ENCODE results near the gene TRMT5. TPM values are rescaled to one million over a fixed set of nuclear protein-coding genes. Genes with fewer than 3 reads are reported as not detected.

The TRMT5 gene
- polyA plus RNA-seq, 4 donors: 19.2 to 29.7 (median 24.1) TPM

DNA sequence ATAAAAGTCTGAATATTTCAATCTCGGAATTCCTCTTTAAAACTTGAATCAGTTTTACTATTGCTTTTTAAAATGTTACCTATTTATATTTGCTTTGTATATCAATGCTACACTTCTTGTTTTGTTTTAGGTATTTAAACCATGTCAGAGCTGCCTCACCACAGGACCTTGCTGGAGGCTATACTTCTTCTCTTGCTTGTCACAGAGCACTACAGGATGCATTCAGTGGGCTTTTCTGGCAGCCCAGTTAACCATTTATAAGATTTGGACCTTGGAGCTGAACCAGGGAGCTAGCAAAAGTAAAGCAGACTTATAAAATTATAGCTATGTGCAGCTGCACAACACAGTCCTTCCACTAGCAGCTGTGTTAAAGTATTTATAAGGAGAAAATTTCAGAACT is 12.8 kb downstream of the TRMT5 start:
- DNase-seq (ENCODE audit: low read depth in 4 of 4, low spot score in 3 of 4): no peak

GRCh38 chr14:60965402-60965801 is 15.5 kb downstream of the TRMT5 start:
- no peak for DNase-seq (ENCODE audit: low read depth in 4 of 4, low spot score in 3 of 4)

- no peak for DNase-seq (ENCODE audit: low read depth in 4 of 4, low spot score in 3 of 4)
Measured at GRCh38 chr14:60964904-60965303, 16.0 kb downstream of the TRMT5 start.

DNA sequence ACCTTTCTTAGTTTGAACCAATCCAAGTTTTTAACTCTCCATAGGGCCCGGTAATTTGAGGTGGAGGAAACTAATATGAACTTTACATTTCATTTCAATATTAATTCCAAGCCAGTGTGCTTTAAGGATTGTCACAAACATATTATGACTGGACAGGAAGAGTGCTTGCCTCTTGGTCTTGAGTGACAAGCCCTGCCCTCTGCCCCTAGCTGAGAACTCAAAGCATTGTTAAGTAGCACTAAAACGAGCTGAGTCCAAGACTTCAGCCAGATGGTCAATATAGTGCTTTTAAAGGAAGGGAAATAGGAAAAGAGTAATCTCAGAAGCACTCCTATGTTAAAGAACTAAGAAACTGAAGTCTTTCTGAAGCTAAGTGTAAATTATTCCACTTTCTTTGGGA is 17.1 kb downstream of the TRMT5 start:
- DNase-seq (ENCODE audit: low read depth in 4 of 4, low spot score in 3 of 4): no peak

DNA sequence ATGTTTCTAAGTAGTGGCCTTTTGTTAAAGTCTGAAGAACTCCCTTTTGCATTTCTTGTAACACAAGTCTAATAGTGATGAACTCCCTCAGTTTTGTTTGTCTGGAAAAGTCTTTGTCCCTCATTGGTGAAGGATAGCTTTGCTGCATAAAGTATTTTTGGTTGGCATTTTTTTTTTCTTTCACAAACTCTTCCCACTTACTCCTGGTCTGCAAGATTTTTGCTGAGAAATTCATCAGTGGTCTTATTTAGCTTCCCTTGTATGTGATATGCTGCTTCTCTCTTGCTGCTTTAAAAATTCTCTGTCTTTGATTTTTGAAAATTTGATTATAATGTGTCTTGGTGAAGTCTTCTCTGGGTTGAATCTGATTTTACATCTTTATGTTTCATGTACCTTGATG is 22.7 kb downstream of the TRMT5 start:
- DNase-seq (ENCODE audit: low read depth in 4 of 4, low spot score in 3 of 4): no peak

DNA sequence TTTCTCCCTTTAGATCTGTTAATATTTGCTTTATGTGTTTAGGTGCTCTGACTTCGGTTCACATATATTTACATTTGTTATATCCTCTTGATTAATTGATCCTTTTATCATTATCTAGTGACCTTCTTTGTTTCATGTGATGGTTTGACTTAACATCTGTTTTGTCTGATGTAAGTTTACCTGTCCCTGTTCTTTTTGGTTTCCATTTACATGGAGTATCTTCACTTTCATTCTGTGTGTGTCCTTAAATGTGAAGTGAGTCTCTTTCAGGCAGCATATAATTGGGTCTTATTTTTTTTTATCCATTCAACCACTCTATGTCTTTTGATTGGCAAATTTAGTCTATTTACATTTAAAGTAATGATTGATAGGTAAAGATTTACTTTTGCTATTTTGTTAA is 24.2 kb downstream of the TRMT5 start:
- DNase-seq (ENCODE audit: low read depth in 4 of 4, low spot score in 3 of 4): no peak

- no peak for DNase-seq (ENCODE audit: low read depth in 4 of 4, low spot score in 3 of 4)
Measured at GRCh38 chr14:60956202-60956601, 24.7 kb downstream of the TRMT5 start.

GRCh38 chr14:60951776-60952435 is 29.0 kb downstream of the TRMT5 start:
- no peak for DNase-seq (ENCODE audit: low read depth in 4 of 4, low spot score in 3 of 4)

DNA sequence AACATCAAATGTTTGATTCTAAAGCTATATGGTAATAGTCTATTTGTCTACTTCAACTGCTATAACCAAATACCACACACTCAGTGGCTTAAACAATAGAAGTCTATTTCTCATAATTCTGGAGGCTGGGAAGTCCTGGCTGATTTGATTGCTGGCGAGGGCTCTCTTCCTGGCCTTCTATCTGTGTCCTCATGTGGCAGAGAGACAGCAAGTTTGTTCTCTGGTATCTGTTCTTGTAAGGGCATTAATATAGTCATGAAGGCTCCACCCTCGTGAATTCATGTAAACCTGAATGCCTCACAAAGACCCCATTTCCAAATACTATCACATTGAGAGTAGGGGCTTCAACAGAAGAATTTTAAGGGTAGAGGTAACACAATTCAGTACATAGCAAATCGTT is 34.1 kb downstream of the TRMT5 start:
- no peak for DNase-seq (ENCODE audit: low read depth in 4 of 4, low spot score in 3 of 4)

DNA sequence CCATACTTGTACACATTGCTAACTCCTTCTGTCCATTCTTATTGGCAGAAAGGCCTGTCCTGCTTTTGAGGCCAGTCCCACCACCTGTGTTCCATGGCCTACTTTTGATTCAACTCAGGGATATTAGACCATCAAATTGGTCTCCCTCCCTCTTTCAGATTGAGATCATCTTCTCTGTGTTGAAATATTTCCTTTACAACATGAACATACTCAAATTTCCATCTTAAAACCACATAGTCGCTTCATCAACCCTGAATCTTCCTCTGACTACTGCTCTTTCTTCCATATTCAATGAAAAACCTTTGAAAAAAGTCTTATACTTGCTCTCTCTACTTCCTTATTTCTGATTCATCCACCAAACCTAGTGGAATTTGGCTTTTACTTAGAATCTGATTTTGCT is 34.9 kb downstream of the TRMT5 start:
- DNase-seq (ENCODE audit: low read depth in 4 of 4, low spot score in 3 of 4): no peak

DNA sequence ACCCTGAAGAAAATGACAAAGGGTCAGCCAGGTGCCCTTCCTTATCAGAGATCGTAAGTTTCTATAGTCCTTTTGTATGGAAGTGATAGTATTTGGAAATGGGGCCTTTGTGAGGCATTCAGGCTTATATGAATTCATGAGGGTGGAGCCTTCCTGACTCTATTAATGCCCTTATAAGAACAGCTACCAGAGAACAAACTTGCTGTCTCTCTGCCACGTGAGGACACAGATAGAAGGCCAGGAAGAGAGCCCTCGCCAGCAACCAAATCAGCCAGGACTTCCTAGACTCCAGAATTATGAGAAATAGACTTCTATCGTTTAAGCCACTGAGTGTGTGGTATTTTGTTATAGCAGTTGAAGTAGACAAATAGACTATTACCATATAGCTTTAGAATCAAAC is 36.7 kb downstream of the TRMT5 start:
- no peak for DNase-seq (ENCODE audit: low read depth in 4 of 4, low spot score in 3 of 4)

DNA sequence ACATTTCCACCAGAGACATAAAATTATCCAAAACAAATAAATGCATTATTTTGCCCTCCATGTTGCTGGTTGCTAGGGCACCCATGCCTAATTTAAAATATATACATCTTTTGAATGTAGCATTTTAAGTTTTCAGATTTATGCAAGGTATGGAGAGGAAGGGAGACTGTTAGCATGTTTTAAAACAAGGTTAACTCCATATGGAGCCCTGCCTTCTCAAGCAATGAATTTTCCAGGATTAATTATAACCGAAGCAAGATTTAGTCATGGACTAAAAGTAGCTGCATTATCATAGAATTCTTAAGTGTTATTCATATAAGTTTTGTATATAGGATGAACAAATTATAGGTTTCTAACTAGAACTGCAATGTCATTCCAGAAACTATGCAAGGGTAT is 37.2 kb downstream of the TRMT5 start:
- no peak for DNase-seq (ENCODE audit: low read depth in 4 of 4, low spot score in 3 of 4)

GRCh38 chr14:60935319-60935718 is 45.6 kb downstream of the TRMT5 start:
- no peak for DNase-seq (ENCODE audit: low read depth in 4 of 4, low spot score in 3 of 4)

- no peak for DNase-seq (ENCODE audit: low read depth in 4 of 4, low spot score in 3 of 4)
Measured at GRCh38 chr14:60933920-60934655, 46.8 kb downstream of the TRMT5 start.

GRCh38 chr14:60931218-60931617 is 49.7 kb downstream of the TRMT5 start:
- no peak for DNase-seq (ENCODE audit: low read depth in 4 of 4, low spot score in 3 of 4)

GRCh38 chr14:60926002-60926401 is 54.9 kb downstream of the TRMT5 start:
- no peak for DNase-seq (ENCODE audit: low read depth in 4 of 4, low spot score in 3 of 4)

GRCh38 chr14:60925286-60925685 is 55.6 kb downstream of the TRMT5 start:
- no peak for DNase-seq (ENCODE audit: low read depth in 4 of 4, low spot score in 3 of 4)

DNA sequence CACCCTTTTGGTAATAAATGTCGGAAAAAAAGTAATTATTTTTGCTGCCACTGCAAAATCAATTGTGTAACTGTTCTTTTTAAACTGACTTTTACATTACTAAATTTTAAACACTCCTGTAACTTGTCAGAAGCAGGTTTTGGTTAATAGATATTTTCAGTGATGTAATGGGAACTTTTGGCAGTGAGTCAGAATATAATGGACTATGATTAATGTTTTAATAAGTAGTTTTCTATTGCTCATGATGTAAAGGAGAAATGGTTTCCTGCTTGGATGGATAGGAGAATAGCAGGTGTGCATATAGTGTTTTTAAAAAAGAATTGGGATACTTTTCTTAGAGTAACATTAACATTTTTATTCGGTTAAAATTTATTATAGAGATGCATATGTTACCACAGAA is 58.8 kb downstream of the TRMT5 start:
- no peak for DNase-seq (ENCODE audit: low read depth in 4 of 4, low spot score in 3 of 4)
